ENCODE results near the gene FCN3. TPM values are rescaled to one million over a fixed set of nuclear protein-coding genes. Genes with fewer than 3 reads are reported as not detected.
A peak's percentile ranks its signal among the peaks of the same experiment; 100 is the strongest.

Gene FCN3
- total and polyA plus RNA-seq, 9 of the 15 experiments (the other 6 are each of a cell fraction or from before 2014, with no cell fraction given): 0.49 TPM; not detected in 8

DNA sequence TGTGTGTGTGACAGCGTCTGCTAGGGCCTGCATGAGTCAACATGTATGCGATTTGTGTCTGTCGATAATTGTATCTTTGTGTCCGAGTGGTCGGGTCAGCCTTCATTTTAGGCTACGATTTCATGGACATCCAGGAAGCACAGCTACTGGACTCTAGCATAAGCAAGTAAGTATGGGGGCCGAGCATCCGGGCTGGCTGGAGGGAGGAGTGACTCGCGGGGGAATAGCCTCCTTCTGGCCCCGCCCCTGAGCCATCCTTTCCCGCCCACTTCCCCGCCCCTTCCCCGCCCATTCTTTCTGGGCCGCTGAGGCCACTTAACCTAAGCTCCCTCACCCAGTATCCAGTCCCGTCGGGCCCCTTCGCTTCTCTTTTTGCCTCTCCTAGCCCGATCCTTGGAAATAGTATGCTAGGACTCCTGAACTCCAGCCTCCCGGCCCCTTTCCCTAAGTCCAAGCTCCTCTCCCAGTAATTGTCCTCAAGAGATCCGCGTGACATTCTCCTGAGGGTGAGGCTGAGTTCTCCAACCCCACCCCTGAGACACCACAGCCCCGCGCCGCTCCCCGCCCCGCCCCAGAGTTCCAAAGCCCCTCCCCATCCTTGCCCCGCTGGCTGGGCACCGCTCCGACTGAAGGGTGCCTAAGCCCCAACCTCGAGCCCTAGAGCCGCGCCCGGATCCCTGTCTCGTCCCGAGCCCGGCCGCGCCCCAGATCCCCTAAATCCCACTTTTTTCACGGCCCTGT lies 9.1 kb downstream of the FCN3 start (continued):
- TF ChIP-seq DMBX1 (CRISPR knock-in tag; IDR thresholded peaks at IDR 0.05; ENCODE audit: borderline replicate concordance) (no peak), DPF2 (IDR thresholded peaks at IDR 0.05) (0 out of 2 replicates have a peak, but pooled peaks have one; percentile 20), NUFIP1 (IDR thresholded peaks at IDR 0.05; ENCODE audit: partially characterized antibody) (no peak), PHTF2 (CRISPR knock-in tag; IDR thresholded peaks at IDR 0.05) (no peak), ARHGAP35 (IDR thresholded peaks at IDR 0.05; ENCODE audit: partially characterized antibody) (no peak), NELFE (IDR thresholded peaks at IDR 0.05; ENCODE audit: insufficient read depth, insufficient read length) (no peak), LEF1 (IDR thresholded peaks at IDR 0.05) (no peak), WHSC1 (IDR thresholded peaks at IDR 0.05; ENCODE audit: low read length) (no peak), PTRF (tag; IDR thresholded peaks at IDR 0.05) (no peak), TOE1 (IDR thresholded peaks at IDR 0.05; ENCODE audit: borderline replicate concordance) (no peak), TOE1 (CRISPR knock-in tag; IDR thresholded peaks at IDR 0.05; ENCODE audit: borderline replicate concordance, low read depth) (no peak), ZNF316 (IDR thresholded peaks at IDR 0.05) (no peak), MTA3 (IDR thresholded peaks at IDR 0.05; ENCODE audit: borderline replicate concordance) (peak; percentile 49; the same call in 1 of the 2 replicates), HINFP (tag; conservative IDR thresholded peaks at IDR 0.05; ENCODE audit: low read depth) (no peak), ZNF263 (CRISPR knock-in tag; IDR thresholded peaks at IDR 0.05; ENCODE audit: borderline replicate concordance) (no peak), ZNF134 (CRISPR knock-in tag; conservative IDR thresholded peaks at IDR 0.05) (no peak), CREB3 (tag; conservative IDR thresholded peaks at IDR 0.05; ENCODE audit: low read depth) (no peak), MXD1 (CRISPR knock-in tag; IDR thresholded peaks at IDR 0.05; ENCODE audit: borderline replicate concordance, poor library complexity, severe bottlenecking) (no peak), KDM4B (IDR thresholded peaks at IDR 0.05; ENCODE audit: borderline replicate concordance in 2 of 2, low read depth in 1 of 2) (no peak)
- TF ChIP-seq, protein P1, sequence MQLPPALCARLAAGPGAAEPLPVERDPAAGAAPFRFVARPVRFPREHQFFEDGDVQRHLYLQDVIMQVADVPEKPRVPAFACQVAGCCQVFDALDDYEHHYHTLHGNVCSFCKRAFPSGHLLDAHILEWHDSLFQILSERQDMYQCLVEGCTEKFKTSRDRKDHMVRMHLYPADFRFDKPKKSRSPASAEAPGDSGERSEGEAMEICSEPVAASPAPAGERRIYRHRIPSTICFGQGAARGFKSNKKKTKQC (CRISPR knock-in tag; IDR thresholded peaks at IDR 0.05): peak; percentile 14; the same call in 1 of the 2 replicates
- TF ChIP-seq, protein P2, sequence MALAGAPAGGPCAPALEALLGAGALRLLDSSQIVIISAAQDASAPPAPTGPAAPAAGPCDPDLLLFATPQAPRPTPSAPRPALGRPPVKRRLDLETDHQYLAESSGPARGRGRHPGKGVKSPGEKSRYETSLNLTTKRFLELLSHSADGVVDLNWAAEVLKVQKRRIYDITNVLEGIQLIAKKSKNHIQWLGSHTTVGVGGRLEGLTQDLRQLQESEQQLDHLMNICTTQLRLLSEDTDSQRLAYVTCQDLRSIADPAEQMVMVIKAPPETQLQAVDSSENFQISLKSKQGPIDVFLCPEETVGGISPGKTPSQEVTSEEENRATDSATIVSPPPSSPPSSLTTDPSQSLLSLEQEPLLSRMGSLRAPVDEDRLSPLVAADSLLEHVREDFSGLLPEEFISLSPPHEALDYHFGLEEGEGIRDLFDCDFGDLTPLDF (CRISPR knock-in tag; IDR thresholded peaks at IDR 0.05): 0 out of 2 replicates have a peak, but pooled peaks have one; percentile 43
- TF ChIP-seq, protein P3, sequence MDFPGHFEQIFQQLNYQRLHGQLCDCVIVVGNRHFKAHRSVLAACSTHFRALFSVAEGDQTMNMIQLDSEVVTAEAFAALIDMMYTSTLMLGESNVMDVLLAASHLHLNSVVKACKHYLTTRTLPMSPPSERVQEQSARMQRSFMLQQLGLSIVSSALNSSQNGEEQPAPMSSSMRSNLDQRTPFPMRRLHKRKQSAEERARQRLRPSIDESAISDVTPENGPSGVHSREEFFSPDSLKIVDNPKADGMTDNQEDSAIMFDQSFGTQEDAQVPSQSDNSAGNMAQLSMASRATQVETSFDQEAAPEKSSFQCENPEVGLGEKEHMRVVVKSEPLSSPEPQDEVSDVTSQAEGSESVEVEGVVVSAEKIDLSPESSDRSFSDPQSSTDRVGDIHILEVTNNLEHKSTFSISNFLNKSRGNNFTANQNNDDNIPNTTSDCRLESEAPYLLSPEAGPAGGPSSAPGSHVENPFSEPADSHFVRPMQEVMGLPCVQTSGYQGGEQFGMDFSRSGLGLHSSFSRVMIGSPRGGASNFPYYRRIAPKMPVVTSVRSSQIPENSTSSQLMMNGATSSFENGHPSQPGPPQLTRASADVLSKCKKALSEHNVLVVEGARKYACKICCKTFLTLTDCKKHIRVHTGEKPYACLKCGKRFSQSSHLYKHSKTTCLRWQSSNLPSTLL (IDR thresholded peaks at IDR 0.05): no peak
